BLaER1 treated with 17β-estradiol and CSF1 and Interleukin-3, amounts not matched to agents 10 nM and 100 nM (cell line): Measurements from ENCODE around the gene CHRM5.
"Not testable (repeated sequence)": the region's sequence is repeated elsewhere in the genome, so short reads cannot be mapped to it uniquely, and the experiment has no call there.

Experiments used
- H3K27ac ChIP-seq, 11 experiments: shearing (Covaris generic); formaldehyde crosslinking; 2 replicates each; pipeline ENCODE4 v1.8.1; 2022
- H3K27me3 ChIP-seq, 11 experiments: shearing (Covaris generic); formaldehyde crosslinking; 2 replicates each; pipeline ENCODE4 v1.8.1; 2022
- H3K36me3 ChIP-seq, 11 experiments: shearing (Covaris generic); formaldehyde crosslinking; 2 replicates each; pipeline ENCODE4 v1.8.1; 2022
- H3K4me1 ChIP-seq, 10 experiments: shearing (Covaris generic); formaldehyde crosslinking; 2 replicates each; pipeline ENCODE4 v1.8.1; 2022
- H3K4me2 ChIP-seq, 11 experiments: shearing (Covaris generic); formaldehyde crosslinking; 2 replicates each; pipeline ENCODE4 v1.8.1; 2022
- H3K4me3 ChIP-seq, 10 experiments: shearing (Covaris generic); formaldehyde crosslinking; 2 replicates each; pipeline ENCODE4 v1.8.1; 2022
- H3K9ac ChIP-seq, 11 experiments: shearing (Covaris generic); formaldehyde crosslinking; 2 replicates each; pipeline ENCODE4 v1.8.1; 2022
- H3K9me3 ChIP-seq, 11 experiments: shearing (Covaris generic); formaldehyde crosslinking; replicated peaks in 1 of 11; 2 replicates each; pipeline ENCODE4 v1.8.1; 2022
- H4K20me1 ChIP-seq, 11 experiments: shearing (Covaris generic); formaldehyde crosslinking; 2 replicates each; pipeline ENCODE4 v1.8.1; 2022
- Cebpa-rat ChIP-seq, 11 experiments: shearing (Covaris generic); IDR thresholded peaks; 2 replicates each; pipeline ENCODE4 v1.8.1; 2022

The CHRM5 gene

GRCh38 chr15:34010921-34011320 is 42.6 kb downstream of the CHRM5 start:
- H3K9me3 ChIP-seq = no peaks in the 10 kb centered on the region

GRCh38 chr15:34011481-34011880 is 43.2 kb downstream of the CHRM5 start:
- no peaks in the 10 kb centered on the region; a peak in 1 of 22 replicates for H4K20me1 ChIP-seq
- H3K27me3 ChIP-seq = no peaks in the 10 kb centered on the region
- H3K9me3 ChIP-seq = no peaks in the 10 kb centered on the region
- H3K36me3 ChIP-seq = no peaks in the 10 kb centered on the region
- no peak overlapping the region for H3K9ac ChIP-seq
- no peak overlapping the region for H3K4me2 ChIP-seq
- no peak for TF ChIP-seq Cebpa-rat (IDR thresholded peaks at IDR 0.05)
- H3K4me1 ChIP-seq = no peaks in the 10 kb centered on the region; a peak in 1 of 20 replicates
- no peak overlapping the region for H3K27ac ChIP-seq
- H3K4me3 ChIP-seq = no peak overlapping the region

More at GRCh38 chr15:34010921-34011320, 42.6 kb downstream of the CHRM5 start:
- TF ChIP-seq Cebpa-rat (IDR thresholded peaks at IDR 0.05) = no peak
- no peak overlapping the region for H3K4me2 ChIP-seq
- no peaks in the 10 kb centered on the region for H3K36me3 ChIP-seq
- no peak overlapping the region for H3K27ac ChIP-seq
- H3K27me3 ChIP-seq = no peaks in the 10 kb centered on the region
- H3K4me3 ChIP-seq = no peak overlapping the region
- H3K4me1 ChIP-seq = no peaks in the 10 kb centered on the region; a peak in 1 of 20 replicates
- no peak overlapping the region for H3K9ac ChIP-seq
- no peaks in the 10 kb centered on the region; a peak in 1 of 22 replicates for H4K20me1 ChIP-seq

GRCh38 chr15:34012461-34013028 is 44.2 kb downstream of the CHRM5 start:
- Histone ChIP-seq H3K36me3 (no peaks in the 10 kb centered on the region), H3K4me2 (no peak overlapping the region), H3K9me3 (no peaks in the 10 kb centered on the region), H3K9ac (no peak overlapping the region), H3K27ac (no peak overlapping the region), H3K4me3 (no peak overlapping the region), H3K27me3 (no peaks in the 10 kb centered on the region), H4K20me1 (no peaks in the 10 kb centered on the region; a peak in 1 of 22 replicates), H3K4me1 (no peaks in the 10 kb centered on the region; a peak in 1 of 20 replicates)
- no peak for TF ChIP-seq Cebpa-rat (IDR thresholded peaks at IDR 0.05)

- H3K4me3 ChIP-seq = no peak overlapping the region
- no peaks in the 10 kb centered on the region; a peak in 1 of 20 replicates for H3K4me1 ChIP-seq
- H3K9ac ChIP-seq = no peak overlapping the region
- H3K4me2 ChIP-seq = no peak overlapping the region
- H3K27me3 ChIP-seq = no peaks in the 10 kb centered on the region
- no peak for TF ChIP-seq Cebpa-rat (IDR thresholded peaks at IDR 0.05)
- H3K27ac ChIP-seq = no peak overlapping the region
- H3K9me3 ChIP-seq = peaks cover 3 to 10% (median 7%) of the 10 kb centered on the region in 11 experiments; a peak in 21 of 22 replicates
- peaks cover 0 to 10% (median 6%) of the 10 kb centered on the region in 11 experiments; a peak in 11 of 22 replicates for H3K36me3 ChIP-seq
- H4K20me1 ChIP-seq = no peaks in the 10 kb centered on the region; a peak in 1 of 22 replicates
These were observed 45.4 kb downstream of the CHRM5 start for GRCh38 chr15:34013746-34014145.

GRCh38 chr15:34014556-34014955 is 46.3 kb downstream of the CHRM5 start:
- Histone ChIP-seq H3K4me2 (no peak overlapping the region), H4K20me1 (no peaks in the 10 kb centered on the region; a peak in 1 of 22 replicates), H3K4me1 (no peaks in the 10 kb centered on the region; a peak in 1 of 20 replicates), H3K36me3 (peaks cover 0 to 16% (median 9%) of the 10 kb centered on the region in 11 experiments; a peak in 11 of 22 replicates), H3K9ac (no peak overlapping the region), H3K4me3 (no peak overlapping the region), H3K27me3 (no peaks in the 10 kb centered on the region), H3K27ac (no peak overlapping the region), H3K9me3 (peaks cover 7 to 18% (median 13%) of the 10 kb centered on the region in 11 experiments)
- no peak for TF ChIP-seq Cebpa-rat (IDR thresholded peaks at IDR 0.05)

- no peak overlapping the region for H3K4me3 ChIP-seq
- H3K27ac ChIP-seq = no peak overlapping the region
- no peak overlapping the region for H3K9ac ChIP-seq
- H3K4me1 ChIP-seq = no peaks in the 10 kb centered on the region
- peaks cover 7 to 28% (median 20%) of the 10 kb centered on the region in 11 experiments for H3K9me3 ChIP-seq
- H3K27me3 ChIP-seq = no peaks in the 10 kb centered on the region
- peaks cover 0 to 10% (median 0%) of the 10 kb centered on the region in 11 experiments; a peak in 1 of 22 replicates for H4K20me1 ChIP-seq
- TF ChIP-seq Cebpa-rat (IDR thresholded peaks at IDR 0.05) = no peak
- H3K4me2 ChIP-seq = no peak overlapping the region
- H3K36me3 ChIP-seq = peaks cover 0 to 18% (median 9%) of the 10 kb centered on the region in 11 experiments; a peak in 13 of 22 replicates
These were observed 49.8 kb downstream of the CHRM5 start for GRCh38 chr15:34018021-34018645.

GRCh38 chr15:34018738-34019137 is 50.4 kb downstream of the CHRM5 start:
- Histone ChIP-seq H3K9me3 (peaks cover 7 to 28% (median 20%) of the 10 kb centered on the region in 11 experiments), H4K20me1 (peaks cover 0 to 14% (median 0%) of the 10 kb centered on the region in 11 experiments; a peak in 1 of 22 replicates), H3K36me3 (peaks cover 0 to 18% (median 9%) of the 10 kb centered on the region in 11 experiments; a peak in 13 of 22 replicates)
- not testable (repeated sequence) for H3K27me3 ChIP-seq, H3K9ac ChIP-seq, H3K4me1 ChIP-seq, H3K4me3 ChIP-seq, H3K4me2 ChIP-seq, H3K27ac ChIP-seq

GRCh38 chr15:34019369-34019990 is 51.2 kb downstream of the CHRM5 start:
- no peaks in the 10 kb centered on the region for H3K4me1 ChIP-seq
- H4K20me1 ChIP-seq = peaks cover 0 to 14% (median 0%) of the 10 kb centered on the region in 11 experiments; a peak in 1 of 22 replicates
- H3K27me3 ChIP-seq = no peaks in the 10 kb centered on the region
- peaks cover 0 to 18% (median 9%) of the 10 kb centered on the region in 11 experiments; a peak in 13 of 22 replicates for H3K36me3 ChIP-seq
- TF ChIP-seq Cebpa-rat (IDR thresholded peaks at IDR 0.05) = no peak
- H3K4me2 ChIP-seq = no peak overlapping the region
- no peak overlapping the region for H3K9ac ChIP-seq
- H3K4me3 ChIP-seq = no peak overlapping the region
- H3K9me3 ChIP-seq = peaks cover 7 to 28% (median 20%) of the 10 kb centered on the region in 11 experiments
- H3K27ac ChIP-seq = no peak overlapping the region

- Histone ChIP-seq H4K20me1 (peaks cover 0 to 14% (median 0%) of the 10 kb centered on the region in 11 experiments; a peak in 1 of 22 replicates), H3K4me2 (no peak overlapping the region), H3K9me3 (peaks cover 10 to 28% (median 26%) of the 10 kb centered on the region in 11 experiments), H3K27me3 (no peaks in the 10 kb centered on the region), H3K27ac (no peak overlapping the region), H3K36me3 (peaks cover 0 to 8% (median 4%) of the 10 kb centered on the region in 11 experiments; a peak in 9 of 22 replicates), H3K4me1 (peaks cover 0 to 11% (median 10%) of the 10 kb centered on the region in 10 experiments; a peak in 16 of 20 replicates), H3K4me3 (no peak overlapping the region), H3K9ac (no peak overlapping the region)
- no peak for TF ChIP-seq Cebpa-rat (IDR thresholded peaks at IDR 0.05)
These were observed 55.6 kb downstream of the CHRM5 start for GRCh38 chr15:34023907-34024306.
